Measurements from ENCODE around the gene TMEM150C. TPM values are rescaled to one million over a fixed set of nuclear protein-coding genes. Genes with fewer than 3 reads are reported as not detected.

TMEM150C gene
- total RNA-seq, 1 experiment from 2014 or later = 1.8 TPM

DNA sequence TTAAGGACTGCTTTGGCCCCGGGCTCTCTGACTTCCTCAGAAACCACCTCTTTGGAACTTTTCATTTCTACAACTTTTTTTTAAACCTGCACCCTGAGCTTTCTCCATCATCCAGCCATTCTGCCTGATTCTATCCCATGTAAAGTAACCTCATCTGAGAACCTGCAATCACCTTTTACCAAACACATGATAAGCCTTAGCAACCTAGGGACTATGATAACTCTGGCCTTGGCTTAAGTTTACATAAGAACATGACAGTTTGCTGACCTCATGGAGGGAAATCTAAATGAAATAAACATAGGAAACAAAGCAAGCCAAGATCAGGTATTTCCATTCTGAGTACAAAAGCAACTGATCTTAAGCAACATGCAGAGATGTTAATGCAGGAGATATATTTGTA lies 15.7 kb upstream of the TMEM150C start:
- in situ Hi-C loops (cut with HindIII; ENCODE audit: low pct_unique_long_range_greater_than_20kb, low sequenced_read_pairs) (no loop called here), intact Hi-C loops (cut with micrococcal nuclease; ENCODE audit: unreplicated experiment) (no loop called here)
- no peaks in the 10 kb centered on the region for H3K9me3 ChIP-seq (ENCODE audit: control insufficient read depth, insufficient read depth, low read depth, low read length)
- no peaks in the 10 kb centered on the region for H3K36me3 ChIP-seq (ENCODE audit: control insufficient read depth, insufficient read depth, low read length)
- POLR2A ChIA-PET = no interaction called here
- CTCF ChIA-PET = no interaction called here
- no peaks in the 10 kb centered on the region for H3K4me1 ChIP-seq (ENCODE audit: control insufficient read depth, insufficient read depth, low read length)
- BruUV-seq (replicated peaks) = no TSS peak
- DNase-seq (ENCODE audit: low read depth, low spot score) (no peak), ATAC-seq (no peak)
- no peak overlapping the region for H3K4me3 ChIP-seq (ENCODE audit: low read depth in 2 of 2, low read length in 2 of 2)
- H3K27ac ChIP-seq (ENCODE audit: low read length) = no peak overlapping the region
- H3K27me3 ChIP-seq (ENCODE audit: control insufficient read depth, insufficient read depth, low read length) = no peaks in the 10 kb centered on the region
- TF ChIP-seq POLR2AphosphoS5 (IDR thresholded peaks at IDR 0.05; ENCODE audit: low read depth, low read length) (no peak), SIN3A (IDR thresholded peaks at IDR 0.05; ENCODE audit: borderline replicate concordance, insufficient read depth, low read depth, low read length) (no peak), TCF7L2 (IDR thresholded peaks at IDR 0.05; ENCODE audit: low read depth, low read length) (no peak)
- TF ChIP-seq, protein P1, sequence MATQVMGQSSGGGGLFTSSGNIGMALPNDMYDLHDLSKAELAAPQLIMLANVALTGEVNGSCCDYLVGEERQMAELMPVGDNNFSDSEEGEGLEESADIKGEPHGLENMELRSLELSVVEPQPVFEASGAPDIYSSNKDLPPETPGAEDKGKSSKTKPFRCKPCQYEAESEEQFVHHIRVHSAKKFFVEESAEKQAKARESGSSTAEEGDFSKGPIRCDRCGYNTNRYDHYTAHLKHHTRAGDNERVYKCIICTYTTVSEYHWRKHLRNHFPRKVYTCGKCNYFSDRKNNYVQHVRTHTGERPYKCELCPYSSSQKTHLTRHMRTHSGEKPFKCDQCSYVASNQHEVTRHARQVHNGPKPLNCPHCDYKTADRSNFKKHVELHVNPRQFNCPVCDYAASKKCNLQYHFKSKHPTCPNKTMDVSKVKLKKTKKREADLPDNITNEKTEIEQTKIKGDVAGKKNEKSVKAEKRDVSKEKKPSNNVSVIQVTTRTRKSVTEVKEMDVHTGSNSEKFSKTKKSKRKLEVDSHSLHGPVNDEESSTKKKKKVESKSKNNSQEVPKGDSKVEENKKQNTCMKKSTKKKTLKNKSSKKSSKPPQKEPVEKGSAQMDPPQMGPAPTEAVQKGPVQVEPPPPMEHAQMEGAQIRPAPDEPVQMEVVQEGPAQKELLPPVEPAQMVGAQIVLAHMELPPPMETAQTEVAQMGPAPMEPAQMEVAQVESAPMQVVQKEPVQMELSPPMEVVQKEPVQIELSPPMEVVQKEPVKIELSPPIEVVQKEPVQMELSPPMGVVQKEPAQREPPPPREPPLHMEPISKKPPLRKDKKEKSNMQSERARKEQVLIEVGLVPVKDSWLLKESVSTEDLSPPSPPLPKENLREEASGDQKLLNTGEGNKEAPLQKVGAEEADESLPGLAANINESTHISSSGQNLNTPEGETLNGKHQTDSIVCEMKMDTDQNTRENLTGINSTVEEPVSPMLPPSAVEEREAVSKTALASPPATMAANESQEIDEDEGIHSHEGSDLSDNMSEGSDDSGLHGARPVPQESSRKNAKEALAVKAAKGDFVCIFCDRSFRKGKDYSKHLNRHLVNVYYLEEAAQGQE (IDR thresholded peaks at IDR 0.05; ENCODE audit: insufficient read depth in 1 of 2, low read depth in 2 of 2, low read length in 1 of 2) = no peak
- TF ChIP-seq, protein P2, sequence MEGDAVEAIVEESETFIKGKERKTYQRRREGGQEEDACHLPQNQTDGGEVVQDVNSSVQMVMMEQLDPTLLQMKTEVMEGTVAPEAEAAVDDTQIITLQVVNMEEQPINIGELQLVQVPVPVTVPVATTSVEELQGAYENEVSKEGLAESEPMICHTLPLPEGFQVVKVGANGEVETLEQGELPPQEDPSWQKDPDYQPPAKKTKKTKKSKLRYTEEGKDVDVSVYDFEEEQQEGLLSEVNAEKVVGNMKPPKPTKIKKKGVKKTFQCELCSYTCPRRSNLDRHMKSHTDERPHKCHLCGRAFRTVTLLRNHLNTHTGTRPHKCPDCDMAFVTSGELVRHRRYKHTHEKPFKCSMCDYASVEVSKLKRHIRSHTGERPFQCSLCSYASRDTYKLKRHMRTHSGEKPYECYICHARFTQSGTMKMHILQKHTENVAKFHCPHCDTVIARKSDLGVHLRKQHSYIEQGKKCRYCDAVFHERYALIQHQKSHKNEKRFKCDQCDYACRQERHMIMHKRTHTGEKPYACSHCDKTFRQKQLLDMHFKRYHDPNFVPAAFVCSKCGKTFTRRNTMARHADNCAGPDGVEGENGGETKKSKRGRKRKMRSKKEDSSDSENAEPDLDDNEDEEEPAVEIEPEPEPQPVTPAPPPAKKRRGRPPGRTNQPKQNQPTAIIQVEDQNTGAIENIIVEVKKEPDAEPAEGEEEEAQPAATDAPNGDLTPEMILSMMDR (IDR thresholded peaks at IDR 0.05) = no peak

DNA sequence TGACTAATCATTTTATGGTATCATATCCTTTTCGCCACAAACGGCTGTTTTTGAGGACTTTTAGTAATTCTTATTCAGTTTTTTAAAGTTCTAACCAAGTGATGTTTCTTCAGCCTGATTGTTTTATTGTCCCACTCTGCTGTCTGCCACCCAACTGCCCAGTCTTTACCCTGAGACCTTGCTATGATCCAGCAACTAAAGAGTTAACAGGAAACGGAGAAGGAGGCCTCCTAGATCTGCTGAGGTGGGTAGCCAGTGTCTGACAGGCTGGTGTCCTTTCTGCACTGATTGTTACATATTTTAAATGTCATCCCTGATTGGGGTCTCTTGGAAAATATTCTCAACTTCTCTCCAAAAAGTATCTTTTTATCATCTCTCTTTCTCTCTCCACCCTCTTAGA lies 7.9 kb upstream of the TMEM150C start:
- Histone ChIP-seq H3K27ac (ENCODE audit: low read length) (no peak overlapping the region), H3K4me3 (ENCODE audit: low read depth in 2 of 2, low read length in 2 of 2) (no peak overlapping the region), H3K4me1 (ENCODE audit: control insufficient read depth, insufficient read depth, low read length) (no peaks in the 10 kb centered on the region), H3K36me3 (ENCODE audit: control insufficient read depth, insufficient read depth, low read length) (no peaks in the 10 kb centered on the region), H3K27me3 (ENCODE audit: control insufficient read depth, insufficient read depth, low read length) (no peaks in the 10 kb centered on the region), H3K9me3 (ENCODE audit: control insufficient read depth, insufficient read depth, low read depth, low read length) (no peaks in the 10 kb centered on the region)
- TF ChIP-seq POLR2AphosphoS5 (IDR thresholded peaks at IDR 0.05; ENCODE audit: low read depth, low read length) (no peak), SIN3A (IDR thresholded peaks at IDR 0.05; ENCODE audit: borderline replicate concordance, insufficient read depth, low read depth, low read length) (no peak), TCF7L2 (IDR thresholded peaks at IDR 0.05; ENCODE audit: low read depth, low read length) (no peak)
- TF ChIP-seq, protein P2 (IDR thresholded peaks at IDR 0.05) = no peak
- TF ChIP-seq, protein P1 (IDR thresholded peaks at IDR 0.05; ENCODE audit: insufficient read depth in 1 of 2, low read depth in 2 of 2, low read length in 1 of 2) = no peak
- in situ Hi-C loops (cut with HindIII; ENCODE audit: low pct_unique_long_range_greater_than_20kb, low sequenced_read_pairs) (no loop called here), intact Hi-C loops (cut with micrococcal nuclease; ENCODE audit: unreplicated experiment) (no loop called here)
- BruUV-seq (replicated peaks) = no TSS peak
- ChIA-PET POLR2A (no interaction called here), CTCF (interaction anchor here (0.6 kb wide), 1 partner anchor 9 kb away, joined by 3 read pairs; no protein-coding TSS in a partner anchor)
- DNase-seq (ENCODE audit: low read depth, low spot score) = no peak
- no peak for ATAC-seq
